NCI-H2107 (cell line): Measurements from ENCODE around the gene MAP4.

ENCODE experiments used
- DNase-seq: peaks from one replicate; lab custom pipeline; 2025; lab: John Stamatoyannopoulos, UW

The MAP4 gene

DNA sequence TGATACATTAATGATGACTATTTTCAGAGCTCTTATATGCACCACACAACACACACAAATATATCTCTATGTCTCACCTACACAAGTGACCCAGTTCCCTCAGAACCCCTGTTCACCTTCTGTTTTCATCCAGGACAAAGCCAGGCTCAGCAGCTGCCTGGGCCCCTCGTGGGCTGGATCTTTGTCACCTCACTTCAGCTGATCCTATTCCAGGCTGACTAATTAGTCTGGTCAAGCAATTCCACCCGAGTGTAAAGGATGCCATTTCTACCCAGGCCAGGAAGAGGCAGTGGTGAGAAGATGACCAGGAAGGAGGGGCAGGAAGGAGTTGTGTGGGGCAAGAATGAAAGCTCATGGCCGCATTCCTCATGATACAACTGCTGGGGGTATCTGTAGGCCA, 151.0 kb downstream of the MAP4 start:
- DNase-seq, result no peak

DNA sequence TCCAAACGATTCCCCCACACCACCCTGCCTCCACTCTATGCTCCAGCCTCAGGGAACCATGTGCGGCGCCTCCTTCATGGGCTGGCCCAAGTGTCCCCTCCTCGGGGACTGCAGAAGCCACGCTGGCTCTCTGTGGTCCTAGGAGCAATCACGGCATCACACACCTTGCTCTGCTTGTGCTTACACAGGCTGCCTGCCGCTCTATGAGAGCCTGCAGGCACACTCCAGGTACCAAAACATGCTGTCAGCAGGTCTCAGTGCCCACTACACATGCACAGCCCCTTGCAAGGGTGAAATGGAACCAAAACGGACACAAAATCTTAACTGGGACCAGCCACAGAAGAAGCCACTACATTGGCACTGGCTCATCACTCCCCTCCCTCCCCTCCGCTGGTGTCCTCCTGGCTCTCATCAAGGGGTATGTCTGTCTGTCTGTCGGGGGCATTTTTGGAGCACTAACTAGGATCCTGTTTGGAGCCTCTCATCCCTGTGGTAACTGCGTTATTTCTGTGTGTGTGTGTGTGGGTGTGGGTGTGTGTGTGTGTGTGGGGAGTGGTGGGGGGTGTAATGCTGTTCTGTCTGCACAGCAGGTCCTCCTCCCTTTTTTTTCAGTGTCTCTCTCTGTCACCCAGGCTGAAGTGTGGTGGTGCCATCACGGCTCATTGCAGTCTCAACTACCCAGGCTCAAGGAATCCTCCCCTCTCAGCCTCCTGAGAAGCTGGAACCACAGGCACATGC, 152.7 kb downstream of the MAP4 start:
- no peak for DNase-seq

DNA sequence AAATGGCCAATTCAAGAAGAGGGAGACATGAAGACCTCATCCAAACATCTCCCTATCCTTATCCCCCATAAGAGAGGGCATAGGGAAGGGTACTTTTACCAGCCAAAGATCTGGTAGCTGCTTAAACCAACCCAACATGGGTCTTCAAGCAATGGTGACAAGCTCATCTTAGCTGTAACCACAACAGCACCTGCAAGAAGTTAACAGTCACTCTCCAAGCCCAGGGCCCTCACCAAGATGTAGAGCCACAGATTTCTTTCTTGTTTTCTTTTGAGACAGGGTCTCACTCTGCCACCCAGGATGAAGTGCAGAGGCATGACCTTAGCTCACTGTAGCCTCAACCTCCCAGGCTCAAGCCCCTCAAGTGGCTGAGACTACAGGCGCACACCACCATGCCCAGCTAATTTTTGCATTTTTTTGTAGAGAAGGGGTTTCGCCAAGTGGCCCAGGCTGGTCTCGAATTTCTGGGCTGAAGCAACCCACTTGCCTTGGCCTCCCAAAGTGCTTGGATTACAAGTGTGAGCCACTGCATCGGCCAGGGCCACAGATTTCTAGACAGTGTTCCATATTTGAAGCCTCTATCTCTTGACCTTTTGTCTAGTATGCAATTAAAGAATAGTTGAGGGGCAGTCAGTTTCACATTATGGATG, 156.1 kb downstream of the MAP4 start:
- DNase-seq, result no peak

DNA sequence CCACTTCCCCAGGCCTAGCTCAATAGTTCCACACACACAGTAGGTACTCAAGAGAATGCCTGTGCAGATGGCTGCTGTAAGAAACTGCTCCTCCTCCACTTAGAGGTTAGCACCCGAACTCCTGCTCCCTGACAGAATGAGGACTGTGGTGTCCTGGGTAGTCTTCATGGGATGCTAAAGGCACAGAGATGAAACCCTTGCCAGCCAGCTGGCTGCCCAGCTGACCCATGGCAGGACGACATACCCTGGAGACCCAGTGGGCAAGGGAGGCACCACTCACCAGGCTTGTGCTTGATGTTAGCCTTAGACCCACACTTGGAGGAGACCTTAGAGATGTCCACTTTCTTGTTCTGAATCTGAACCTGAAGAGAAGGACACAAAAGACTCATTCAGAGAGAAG, 159.1 kb downstream of the MAP4 start:
- DNase-seq, result no peak

DNA sequence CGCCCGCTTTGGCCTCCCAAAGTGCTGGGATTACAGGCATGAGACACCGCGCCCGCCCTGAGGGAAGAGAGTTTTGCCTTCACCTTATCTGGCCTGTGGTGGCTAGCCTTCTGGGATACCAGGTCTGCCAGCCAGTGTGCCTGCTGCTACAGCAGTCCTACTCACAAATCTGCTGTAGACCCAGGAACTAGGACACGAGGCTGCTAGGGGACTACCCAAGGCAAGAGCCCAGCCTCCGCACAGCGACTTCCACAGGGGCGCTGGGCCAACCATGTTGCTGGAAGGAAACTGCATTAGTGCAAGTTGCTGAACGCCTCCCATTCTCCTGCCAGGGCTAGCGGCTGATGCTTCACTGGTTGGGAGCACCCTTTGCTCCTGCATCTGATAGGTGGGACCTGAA, 159.5 kb downstream of the MAP4 start:
- no peak for DNase-seq

DNA sequence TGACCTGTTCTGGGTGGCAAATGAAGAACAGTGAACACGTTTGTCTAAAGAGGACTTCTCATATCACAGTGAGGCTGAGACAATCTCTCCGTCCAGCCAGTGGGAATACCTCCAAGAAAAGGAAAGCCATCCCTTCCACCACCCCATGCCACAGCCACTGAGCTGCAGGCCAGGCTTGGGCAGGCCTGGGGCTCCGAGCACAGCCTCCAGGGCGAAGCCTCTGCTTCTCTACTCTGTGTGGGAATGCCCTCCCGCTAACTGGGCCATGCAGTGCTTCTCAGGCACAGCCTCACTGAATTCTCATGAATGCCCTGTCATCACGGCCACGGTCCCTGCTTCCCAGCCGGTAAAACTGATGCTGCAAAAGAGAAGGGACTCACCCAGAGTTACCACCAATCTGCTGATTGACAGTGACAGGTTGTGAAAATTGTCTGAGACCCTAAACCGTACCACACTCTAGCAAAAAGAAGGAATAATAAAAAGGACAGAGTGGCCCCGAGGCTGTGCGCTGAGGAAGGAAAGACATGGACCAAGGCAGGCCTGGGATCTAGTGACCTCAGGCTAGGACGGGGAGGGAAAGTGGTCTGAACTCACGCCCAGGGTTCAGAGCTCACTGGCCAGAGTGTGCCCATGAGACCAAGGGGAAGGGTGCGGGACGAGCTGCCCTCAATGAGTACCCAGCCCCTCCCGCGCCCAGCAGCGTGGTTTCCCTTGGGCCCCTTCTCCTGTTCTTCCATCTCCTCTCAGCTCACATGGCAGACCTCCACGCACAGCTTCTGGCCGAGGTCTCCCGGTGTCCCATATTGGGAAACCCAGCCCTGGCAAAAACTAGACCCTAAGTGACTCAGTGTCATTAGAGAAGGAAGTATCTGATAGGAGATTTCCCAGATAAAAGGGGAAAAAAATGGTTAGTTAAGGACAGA, 160.5 kb downstream of the MAP4 start:
- no peak for DNase-seq

DNA sequence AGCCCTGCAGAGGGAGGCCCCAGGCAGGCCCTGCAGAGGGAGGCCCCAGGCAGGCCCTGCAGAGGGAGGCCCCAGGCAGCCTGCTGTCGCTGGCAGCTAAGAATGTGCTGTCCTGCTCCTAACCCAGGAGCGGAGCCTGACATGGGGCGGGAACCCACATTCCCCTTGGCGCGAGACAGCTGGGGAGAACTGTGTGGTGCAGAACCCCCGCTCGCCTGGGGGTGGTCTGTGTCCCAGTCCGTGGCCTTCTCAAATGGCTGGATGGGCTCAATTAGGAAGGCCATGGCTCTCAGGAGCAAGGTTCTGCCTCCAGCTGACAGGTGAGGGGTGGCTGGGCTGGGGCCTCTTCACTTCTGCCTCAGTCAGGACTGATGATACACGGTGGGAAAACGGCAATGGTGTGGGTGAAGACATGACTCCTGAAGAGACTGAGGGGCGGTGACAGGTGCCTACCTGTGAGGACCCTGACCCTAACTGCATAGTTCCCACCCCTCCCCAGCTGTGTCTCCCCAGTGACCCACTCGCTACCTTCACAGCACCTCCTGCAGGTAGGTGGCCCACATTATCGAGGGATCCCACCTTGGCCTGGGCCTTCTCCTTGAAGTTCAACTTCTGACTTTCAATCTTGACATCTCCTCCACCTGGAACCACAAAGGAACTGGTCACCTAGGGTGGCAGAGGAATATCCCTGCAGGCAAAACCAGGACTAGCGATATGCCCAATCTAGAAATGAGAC, 161.3 kb downstream of the MAP4 start:
- DNase-seq, result no peak

DNA sequence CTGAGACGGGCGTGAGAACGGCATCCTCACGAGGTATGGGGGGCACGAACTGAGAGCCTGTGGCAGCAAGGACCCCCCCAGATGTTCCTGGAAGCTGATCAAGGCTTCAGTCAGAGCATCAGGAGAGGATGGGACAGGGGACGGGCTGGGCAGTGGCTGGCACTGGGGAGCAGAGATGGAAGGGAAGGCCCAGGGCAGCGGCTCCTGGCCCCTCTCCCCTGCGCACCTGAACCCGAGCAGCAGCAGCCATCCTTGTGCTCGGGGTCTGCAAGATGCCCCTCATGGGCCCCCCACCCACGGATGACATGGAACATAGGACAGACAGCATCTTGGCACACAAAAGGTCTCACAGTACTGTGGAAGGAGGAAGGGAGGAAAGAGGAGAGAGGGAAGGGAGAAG, 161.9 kb downstream of the MAP4 start:
- DNase-seq, result no peak

DNA sequence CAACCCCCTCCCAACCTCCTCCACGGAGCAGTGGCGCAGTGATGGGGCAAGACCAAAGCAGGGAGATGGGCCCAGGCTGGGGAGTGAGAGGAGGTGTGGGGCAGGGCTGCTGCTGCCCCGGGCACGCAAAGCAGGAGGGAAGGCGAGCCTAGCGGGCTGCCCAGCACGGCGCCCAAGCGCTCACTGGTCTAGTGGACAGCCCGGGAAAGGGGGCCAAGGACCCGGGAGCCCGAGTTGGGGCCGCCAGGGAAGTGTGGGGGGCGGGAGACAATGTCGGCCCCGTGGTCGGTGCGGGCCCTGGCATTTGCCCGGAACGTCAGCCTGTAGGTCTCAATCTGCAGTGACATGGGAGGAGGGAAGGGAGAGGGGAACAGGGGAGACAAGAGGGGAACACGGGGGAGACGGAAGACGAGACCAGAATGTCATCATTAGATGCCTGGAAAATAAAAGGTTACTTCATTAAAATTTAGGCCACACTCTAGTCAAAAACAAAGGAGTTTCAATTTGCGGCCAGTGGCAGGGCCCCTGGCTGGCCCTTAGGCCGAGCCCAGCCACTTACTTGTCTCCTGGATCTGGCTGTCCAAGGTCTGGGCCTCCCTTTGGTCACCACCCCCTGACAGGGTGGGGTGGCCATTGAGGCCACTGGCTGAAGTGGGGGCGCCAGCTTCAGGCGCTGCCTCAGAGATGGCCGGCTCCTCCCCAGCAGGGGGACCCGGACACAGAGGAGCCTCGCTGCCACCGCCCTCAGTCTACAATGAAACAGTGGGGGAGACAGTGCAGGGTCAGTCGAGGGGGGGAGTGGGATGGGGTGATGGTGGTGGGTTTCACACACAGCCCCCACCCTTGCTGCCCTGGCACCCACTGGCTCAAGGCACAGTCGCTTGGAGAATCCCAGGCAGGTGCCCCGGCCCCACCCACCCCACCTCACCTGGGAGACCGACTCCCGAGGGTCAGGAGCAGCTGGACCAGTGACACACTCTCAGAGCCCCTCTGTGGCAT, 163.3 kb downstream of the MAP4 start:
- no peak for DNase-seq

DNA sequence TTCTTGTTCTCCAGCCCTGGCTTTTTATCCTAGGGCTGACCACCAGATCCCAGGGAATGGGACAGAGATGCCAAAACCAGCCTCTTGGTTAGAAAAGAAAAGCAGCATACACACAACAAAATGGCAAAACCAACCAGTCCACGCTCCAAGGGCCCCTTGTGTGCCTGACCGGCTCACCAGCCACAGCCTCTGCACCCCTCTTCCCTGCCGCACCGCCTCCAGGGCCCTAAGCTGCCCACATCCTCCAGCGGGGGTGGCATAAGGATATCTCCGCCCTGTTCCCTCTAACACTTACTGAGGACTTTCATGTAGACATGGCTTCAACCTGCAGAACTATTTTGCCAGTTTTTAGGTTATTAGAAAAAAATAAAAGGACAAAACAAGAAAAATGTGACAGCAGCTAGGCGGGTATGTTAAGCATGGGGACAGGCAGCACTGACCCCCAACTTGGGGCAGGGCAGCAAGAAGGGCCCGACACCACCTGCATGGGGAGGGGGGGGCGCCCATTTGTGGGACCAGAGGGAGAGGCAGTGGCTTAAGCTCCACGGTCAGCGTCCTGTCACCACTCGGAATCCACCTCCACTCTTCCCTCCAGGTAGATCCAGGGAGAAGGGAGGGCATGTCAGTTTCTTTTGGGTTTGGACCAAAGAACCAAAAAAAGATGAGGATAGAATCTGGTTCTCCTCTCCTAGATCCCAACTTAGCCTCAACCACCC, 164.2 kb downstream of the MAP4 start:
- DNase-seq, result no peak

DNA sequence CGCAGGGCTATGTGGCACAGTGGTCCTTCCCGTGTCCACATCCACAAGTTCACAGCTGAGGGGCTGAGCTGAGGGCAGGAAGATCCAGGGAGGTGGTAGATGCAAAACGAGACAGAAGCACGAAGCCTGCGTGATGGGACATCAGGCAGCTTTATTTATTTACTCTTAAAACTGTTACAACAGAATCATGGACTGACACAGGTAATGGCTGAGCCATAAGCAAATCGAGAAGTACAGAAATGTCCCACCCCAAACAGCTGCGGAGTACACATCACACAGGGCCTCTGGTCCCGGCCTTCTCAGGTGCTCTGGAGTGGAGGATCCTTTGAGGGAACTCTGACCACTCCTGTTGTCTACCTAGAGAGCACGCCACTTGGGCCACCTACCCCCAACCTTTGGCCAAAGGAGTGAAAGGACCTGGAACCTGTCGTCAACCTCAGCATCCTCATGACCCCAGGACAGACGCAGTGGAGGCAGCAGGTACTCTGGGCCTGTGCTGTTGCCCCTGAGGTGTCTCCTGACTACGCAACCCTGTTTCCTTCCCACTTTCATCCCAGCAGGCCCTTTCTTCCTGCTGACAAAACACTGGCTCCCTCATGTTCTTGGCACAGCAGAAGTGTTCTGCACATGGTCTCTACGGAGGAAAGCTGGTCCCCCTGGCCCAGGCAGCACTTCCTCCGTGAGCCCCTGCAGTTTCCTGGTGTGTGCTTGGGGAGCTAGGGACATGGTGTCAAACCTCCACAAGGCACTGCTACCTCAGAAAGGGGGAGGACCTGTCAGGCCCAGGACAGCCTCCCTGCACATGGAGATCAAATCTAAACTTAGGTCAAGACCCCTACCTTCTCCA, 165.4 kb downstream of the MAP4 start:
- no peak for DNase-seq

DNA sequence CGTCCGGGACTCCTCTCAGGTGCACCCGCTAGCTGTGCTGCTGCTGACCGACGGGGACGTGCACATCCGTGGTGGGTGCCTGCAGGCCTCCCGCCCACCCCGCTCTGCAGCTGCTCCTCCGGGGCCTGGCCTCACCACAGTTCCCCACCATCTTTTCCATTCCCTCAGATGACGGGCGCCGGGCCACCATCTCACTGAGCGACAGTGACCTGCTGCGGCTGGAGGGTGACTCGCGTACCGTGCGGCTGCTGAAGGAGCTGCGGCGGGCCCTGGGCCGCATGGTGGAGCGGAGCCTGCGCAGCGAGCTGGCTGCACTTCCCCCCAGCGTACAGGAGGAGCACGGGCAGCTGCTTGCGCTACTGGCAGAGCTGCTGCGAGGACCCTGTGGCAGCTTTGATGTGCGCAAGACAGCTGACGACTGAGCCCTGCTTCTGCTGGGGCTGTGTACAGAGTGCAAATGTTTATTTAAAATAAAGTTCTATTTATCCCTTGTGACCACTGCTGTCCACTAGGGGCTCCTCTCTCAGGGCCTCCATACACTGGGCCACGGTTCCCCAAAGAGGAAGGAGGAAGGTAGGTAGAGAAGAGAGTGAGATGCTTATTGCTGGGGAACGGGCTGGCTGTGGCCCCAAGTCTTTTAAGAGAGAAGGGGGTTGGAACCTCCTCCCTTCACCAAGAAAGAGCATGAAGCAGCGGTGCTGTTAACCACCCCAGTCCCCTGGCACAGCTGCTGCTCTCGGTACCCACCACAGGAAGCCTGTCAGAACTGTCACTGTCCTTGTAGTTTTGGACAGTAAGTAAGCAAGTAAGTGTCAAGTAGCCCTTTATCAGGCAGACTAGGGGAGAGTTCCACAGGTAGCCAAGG, 166.3 kb downstream of the MAP4 start:
- no peak for DNase-seq

DNA sequence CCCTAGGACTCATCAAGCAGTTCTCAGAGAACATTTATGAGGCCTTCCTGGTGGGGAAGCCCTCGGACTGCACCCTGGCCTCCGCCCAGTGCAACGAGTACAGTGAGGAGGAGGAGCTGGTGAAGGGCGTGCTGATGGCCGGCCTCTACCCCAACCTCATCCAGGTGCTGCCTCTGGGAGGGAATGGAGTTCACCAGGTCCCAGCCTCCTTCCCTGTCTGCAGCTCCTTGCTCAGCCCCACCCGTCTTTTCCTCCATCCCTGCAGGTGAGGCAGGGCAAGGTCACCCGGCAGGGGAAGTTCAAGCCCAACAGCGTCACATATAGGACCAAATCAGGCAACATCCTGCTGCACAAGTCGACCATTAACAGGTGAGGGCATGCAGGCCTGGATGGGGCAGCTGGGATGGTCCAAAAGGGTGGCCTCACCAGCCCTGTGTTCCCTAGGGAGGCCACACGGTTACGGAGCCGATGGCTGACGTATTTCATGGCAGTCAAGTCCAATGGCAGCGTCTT, 167.0 kb downstream of the MAP4 start:
- no peak for DNase-seq

DNA sequence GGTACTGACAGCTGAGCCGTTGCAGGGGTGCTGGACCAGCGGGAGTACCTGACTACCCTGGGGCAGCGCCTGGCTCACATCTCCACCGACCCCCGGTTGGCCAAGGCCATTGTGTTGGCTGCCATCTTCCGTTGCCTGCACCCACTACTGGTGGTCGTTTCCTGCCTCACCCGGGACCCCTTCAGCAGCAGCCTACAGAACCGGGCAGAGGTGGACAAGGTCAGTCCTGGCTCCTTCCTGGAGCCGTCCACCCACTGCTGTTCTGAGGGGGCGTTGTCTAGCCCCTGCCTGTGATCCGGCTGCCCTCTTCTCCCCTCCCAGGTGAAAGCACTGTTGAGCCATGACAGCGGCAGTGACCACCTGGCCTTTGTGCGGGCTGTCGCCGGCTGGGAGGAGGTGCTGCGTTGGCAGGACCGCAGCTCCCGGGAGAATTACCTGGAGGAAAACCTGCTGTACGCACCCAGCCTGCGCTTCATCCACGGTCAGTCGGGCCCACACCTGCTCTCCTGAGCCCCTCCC, 167.6 kb downstream of the MAP4 start:
- DNase-seq, result no peak

DNA sequence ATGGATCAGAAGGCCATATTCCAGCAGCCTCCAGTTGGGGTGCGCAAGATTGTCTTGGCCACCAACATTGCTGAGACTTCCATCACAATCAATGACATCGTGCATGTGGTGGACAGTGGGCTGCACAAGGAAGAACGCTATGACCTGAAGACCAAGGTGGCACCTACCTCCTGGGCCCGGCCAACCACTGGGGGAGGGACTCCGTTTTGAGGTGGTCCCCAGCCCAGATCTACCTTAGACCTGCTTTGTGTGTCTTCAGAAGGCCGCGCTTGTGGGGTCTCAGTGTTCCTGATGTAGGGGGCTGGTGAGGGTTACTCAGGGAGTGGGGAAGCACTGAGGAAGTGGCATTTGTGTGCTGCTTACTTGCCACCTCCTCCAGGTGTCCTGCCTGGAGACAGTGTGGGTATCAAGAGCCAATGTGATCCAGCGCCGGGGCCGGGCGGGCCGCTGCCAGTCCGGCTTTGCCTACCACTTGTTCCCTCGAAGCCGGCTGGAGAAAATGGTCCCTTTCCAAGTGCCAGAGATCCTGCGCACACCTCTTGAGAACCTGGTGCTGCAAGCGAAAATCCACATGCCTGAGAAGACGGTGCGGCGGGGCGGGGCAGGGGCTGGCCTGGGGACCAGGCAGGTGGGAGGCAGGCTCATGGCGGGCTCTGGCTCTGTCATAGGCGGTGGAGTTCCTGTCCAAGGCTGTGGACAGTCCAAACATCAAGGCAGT, 168.3 kb downstream of the MAP4 start:
- no peak for DNase-seq

DNA sequence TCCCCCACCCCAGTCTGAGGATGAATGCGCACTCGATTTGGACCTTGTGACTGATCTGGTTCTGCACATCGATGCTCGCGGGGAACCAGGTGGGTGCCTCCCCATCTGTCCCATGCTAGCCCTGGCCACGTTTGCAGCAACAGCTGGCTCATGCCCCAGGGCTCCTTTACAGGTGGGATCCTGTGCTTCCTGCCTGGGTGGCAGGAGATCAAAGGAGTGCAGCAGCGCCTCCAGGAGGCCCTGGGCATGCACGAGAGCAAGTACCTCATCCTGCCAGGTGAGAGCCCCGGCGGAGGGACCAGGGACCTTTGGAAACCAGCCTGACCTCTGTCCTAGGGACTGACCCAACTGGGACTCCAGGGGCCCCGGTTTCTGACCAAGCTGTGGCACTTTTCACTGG, 169.0 kb downstream of the MAP4 start:
- DNase-seq, result no peak

DNA sequence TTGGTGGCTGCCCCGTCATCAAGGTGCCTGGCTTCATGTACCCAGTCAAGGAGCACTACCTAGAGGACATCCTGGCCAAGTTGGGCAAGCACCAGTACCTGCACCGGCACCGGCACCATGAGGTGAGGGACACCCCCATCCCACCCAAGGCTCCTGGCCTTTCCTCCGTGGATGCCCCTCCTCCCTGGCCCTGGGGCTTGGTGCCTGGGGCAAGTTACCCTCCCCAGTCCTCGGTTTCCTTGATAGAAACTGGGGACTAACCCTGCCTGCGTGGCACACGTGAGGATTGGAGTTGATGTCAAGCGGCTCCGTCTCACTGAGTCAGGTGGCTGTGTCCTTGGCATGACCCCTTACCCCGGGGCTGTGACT, 169.4 kb downstream of the MAP4 start:
- no peak for DNase-seq
